HG03103 (cell line): Measurements from ENCODE around the gene LRRC46.

ENCODE experiments used
- ATAC-seq: cut with Tn5 transposase; IDR thresholded peaks from one replicate; pipeline ENCODE4 v1.9.1; 2021; ENCODE audit warnings: low read depth; ENCODE audit not compliant: unreplicated experiment

The LRRC46 gene

DNA sequence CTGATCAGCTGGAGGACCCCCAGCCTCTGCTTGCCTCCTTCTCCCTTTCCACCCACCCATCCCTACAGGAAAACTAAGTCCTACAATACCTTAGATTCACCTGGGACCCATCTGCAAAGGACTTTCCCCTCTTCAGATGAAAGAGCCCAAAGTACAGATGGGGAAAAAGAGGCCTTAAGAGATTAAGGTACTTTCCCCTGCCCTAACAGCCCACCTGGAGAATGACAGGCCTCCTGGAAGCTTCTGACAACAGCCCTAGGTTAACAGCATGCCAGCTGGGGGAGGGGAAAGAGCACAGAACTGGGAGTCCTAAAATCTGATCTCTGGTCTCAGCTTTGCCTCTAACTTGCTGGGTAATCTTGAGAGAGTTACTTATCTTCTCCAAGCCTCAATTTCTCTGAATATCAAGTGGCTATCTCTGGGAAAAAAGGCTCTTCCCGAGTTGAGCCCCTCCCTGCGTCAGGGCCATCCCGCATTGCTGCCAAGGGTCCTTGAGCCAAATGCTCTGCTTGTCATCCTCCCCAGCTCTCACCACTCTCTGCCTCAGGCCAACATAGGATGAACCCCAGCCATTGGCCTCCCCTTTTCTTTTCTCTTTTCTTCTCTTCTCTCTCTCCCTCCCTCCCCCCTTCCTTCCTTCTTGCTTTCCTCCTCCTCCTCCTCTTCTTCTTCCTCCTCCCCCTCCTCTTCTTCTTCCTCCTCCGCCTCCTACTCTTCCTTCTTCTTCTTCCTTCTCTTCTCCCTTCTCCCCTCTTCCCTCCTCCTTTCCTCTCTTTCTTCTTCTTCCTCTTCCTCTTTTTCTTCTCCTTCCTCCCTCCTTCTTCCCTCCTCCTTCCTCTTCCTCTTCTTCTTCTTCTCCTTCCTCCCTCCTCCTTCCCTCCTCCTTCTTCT is 42.0 kb downstream of the LRRC46 start:
- ATAC-seq, result no peak

DNA sequence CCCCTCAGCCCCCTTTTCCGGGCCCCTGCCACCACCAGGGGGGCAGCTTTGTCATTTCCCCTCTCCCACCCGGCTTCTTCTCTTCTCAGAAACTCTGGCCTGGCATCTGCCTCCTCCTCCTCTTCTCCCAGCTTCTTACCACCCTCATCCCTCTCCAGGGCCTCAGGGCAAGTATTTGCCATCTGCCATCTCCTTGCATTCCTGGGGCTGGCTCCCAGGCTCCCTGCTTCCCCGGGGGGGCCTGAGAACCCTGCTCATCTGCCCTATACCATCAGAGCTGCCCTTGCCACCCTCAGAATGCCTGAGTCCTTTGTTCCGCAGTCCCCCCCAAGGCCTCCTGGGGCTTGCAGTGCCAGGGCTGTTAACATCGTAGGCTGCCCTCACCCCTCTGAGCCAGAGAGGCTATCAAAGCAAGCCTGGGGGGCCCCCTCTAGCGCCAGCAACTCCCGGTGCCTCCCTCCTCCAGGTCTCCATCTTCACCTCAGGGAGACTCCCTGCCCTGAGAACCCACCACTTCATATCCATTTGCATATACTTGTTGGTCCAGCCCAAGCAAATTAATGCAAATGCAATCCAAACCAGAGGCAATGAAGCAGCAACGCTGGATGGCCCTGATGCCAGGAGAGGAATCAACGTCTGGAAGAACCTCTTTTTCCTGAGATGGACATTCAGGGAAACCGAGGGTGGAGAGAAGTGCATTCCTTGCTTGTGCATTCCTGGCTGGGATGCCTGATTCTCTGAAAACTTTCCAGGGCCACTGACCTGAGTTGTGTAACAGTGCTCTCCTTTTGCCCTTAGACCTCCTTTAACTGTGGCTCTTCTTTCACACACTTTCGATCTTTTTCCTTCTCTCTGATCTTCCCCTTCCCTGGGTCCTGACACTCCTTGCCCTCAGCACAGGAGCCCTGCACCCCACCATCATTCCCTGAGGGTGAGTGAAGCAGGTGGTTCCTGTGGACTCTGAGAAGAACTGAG is 43.8 kb downstream of the LRRC46 start:
- no peak for ATAC-seq

DNA sequence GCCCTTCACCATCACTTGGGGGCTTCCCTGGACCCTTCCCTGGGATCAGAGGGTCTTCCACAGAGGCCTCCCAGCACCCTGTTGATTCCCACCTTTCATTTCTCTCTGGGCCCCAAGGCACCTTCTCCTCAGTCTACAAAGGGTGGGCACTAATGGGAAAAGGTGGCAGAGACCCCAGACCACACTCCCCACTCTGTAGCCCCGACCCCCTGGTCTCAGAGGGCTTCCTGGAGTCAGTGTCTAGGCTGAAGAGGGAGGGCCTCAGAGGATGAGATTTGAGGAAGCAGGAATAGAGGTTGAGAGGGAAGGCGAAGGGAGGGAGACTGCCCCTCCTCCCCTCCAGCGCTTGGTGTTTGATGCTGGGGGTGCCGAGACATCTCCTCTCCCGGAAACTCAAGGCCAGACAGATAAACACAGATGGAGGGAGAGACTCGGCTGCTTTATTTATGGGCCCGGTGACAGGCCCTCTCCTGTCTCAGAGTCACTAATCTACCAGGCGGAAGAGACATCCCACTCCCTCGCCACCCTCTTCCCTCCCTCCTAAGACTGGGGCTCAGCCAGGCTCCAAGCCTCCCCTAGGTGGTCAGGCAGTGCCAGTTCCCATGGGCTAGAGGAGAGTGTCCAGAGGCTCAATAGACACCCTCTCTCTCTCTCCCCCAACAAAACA is 46.0 kb downstream of the LRRC46 start:
- ATAC-seq, result no peak

DNA sequence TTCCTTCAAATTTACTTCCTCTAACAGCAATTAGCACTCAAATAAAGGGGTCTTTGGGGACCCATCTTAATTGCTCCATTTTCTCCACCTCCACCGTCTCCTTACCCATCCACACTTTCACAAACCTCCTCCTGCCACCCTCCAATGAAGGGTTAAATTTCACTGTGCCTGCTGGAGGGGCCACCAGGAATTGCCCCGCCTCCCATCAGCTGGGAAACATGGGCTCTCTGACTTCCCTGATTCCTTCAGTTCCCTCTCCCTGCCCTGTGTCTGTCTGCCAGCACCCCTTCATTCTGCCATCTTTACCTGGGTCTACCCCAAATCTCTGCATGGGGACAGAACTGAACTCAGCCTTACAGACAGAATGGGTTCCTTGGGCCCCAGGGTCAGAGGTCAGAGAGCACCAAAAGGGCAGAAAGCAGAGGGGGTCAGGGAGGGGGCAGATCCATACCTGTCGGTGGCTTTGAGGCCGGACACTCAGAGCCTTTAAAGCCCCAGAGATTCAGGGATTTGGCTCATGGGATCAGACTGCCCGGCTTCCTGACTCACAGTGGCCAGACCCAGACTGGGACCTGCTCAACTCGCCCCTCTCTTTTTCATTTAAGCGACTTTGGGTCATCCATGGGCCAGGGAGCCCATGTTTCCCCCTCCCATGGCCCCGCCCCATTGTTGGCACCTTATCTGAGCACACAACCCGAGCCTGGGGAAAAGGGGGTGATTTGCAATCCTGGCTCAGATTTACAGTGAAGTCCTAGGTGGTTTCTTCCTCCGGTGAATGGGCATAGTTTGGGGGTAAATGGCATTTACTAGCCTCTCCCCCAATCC is 46.9 kb downstream of the LRRC46 start:
- ATAC-seq, result no peak

DNA sequence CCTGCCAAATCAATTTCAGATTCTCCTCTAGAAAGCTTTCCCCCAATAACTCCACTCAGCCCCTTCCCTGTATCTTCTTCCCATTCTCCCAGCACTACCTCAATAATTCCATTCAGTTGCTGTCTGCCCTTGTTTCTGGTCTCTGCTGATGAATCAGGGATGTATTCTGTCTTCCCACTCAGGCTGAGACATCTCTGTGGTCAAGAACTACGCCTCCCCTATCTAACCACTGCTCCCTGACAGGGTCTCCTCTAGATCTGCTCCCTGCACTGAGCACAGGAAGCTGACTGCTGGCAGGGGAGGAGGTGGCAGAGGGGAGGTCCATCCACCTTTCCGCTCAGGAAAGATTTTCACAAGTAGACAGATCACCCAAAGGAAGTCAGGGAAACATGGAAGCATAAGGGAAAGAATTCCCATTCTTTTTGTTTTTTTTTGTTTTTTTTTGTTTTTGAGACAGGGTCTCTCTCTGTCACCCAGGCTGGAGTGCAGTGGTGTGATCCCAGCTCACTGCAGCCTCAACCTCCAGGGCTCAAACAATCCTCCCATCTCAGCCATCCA is 47.6 kb downstream of the LRRC46 start:
- no peak for ATAC-seq

DNA sequence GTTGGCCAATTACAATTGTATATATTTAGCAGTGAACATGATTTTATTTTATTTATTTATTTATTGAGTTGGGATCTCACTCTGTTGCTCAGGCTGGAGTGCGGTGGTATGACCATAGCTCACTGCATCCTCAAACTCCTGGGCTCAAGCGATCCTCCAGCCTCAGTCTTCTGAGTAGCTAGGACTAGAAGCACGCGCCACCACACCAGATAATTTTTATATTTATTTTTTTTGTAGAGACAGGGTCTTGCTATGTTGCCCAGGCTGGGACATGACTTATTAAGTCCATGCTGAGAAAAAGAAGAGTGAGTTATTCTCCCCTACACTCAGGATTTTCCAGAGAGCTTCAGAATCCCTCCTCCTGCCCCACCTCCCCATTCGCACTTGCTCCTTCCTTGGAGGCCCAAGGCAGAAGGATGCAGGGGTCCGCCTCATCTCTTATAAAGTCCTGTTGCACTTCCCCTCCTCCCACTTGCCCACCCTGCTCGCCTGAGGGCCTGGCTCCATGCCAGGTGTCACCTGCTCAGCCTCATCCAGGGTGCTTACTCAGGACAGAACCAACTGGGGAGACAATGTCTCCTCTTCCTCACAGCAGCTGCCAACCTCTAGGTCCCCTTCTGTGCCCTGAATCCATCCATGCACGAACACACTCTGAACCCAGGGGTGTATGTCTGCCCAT is 48.4 kb downstream of the LRRC46 start:
- no peak for ATAC-seq

DNA sequence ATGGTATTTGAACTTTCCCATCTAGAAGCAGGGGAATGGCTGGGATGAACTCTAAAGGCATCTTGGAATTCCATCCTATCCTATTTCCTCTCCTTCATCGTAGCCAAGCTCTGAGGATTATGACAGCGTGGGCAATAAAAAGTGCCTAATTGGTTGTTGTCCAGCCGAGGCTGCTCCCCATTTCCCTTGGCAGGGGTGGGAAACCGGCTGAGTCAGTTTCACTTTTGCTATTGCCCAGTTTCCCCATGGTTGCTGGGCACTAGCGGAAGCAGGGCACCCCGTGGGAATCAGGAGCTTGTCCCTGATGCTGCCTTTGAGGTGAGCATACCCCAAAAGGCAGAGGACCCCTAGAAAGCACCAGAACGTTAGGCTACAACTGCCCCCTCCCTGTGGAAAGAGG is 50.8 kb downstream of the LRRC46 start:
- ATAC-seq, result no peak

DNA sequence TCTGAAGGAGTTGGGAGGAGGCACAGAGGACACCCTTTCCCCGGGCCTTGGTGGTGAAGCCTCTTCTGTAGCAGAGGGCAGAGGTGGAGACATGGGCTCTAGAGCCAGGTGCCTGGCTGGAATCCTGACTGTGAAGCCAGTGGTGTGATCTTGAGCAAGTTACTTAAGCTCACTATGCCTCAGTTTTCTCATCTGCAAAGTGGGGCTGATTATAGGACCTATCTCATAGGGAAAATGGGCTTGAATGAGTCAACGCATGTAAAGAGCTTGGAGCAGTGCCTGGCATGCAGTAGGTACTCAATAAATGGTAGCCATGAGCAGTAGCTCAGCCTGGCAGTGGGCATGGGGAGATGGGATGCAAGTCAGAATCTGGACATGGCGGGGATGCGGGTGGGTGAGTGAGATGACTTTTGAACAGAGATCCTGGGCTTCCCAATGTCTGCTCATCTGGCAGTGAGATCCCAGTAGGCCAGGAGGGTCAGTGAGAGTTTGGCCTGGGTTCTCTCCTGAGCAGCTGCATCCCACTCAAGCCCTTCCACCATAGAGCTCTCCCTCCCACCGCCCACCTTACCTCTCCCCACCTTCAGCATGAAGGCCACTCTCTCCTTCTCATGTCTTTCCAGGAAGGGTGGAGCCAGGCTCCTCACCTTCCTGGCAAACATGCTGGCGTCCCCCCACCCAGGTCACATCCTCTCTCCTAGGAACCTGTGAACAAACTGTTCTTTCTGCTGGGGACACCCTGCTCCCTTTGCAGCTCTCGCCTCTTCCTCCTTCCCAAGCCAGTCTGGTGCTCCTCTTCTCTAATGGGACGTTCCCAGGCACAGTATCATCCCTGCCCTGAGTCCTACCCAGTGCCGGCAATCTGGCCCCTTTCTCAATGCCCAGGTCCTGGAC is 51.5 kb downstream of the LRRC46 start:
- ATAC-seq, result no peak

DNA sequence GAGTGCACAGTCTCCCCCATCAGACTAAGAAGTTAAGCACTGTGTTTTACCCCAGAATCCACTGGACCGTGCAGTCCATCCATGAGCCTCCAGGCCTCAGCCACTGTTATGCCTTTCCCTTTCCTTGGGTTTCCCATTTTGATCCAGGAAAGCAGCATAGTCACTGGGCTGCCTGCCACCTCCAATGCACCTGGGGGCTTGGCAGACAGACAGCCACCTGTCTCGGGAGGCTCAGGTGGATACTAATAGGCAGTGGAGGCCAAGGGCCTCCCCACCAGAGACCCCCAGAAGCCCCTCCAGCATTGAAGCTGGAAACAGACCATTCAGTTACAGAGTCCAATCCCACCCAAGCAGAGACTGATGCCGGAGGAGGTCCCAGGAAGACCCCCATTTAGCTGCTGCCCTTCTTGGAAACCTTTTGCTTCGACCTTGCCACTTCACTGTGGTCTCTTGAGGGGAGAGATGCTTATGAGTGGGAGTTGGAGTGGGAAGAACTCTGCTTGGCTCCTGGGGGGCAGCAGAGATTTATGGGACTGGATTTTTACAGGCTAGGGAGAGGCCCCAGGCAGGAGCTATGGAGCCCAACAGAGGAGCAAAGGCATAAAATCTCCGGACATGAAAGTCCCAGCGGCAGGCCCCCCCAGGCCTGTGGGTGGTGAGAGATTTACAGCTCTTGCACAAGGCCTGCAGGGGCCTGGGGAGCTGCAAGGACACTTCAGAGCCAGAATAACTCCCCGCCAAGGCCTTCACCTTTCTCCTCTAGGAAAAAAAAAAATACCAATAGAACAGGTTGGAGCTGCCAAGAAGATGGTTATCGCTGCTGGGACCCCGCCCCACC is 52.3 kb downstream of the LRRC46 start:
- no peak for ATAC-seq

DNA sequence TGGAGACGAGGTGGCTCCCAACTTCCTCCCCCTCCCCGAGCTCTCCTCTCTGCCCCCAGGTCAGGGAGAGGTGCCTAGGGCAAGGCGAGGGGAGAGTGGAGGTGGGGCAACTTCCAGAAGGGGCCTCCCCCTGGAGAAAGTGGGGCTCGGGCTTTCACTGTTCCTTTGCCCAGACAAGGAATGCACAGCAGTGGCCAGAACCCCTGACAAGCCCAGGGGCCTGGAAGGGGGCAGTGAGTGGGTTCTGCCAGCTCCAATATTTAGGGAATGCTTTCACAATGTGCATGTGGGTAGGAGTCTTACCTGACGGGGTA is 52.9 kb downstream of the LRRC46 start:
- no peak for ATAC-seq

DNA sequence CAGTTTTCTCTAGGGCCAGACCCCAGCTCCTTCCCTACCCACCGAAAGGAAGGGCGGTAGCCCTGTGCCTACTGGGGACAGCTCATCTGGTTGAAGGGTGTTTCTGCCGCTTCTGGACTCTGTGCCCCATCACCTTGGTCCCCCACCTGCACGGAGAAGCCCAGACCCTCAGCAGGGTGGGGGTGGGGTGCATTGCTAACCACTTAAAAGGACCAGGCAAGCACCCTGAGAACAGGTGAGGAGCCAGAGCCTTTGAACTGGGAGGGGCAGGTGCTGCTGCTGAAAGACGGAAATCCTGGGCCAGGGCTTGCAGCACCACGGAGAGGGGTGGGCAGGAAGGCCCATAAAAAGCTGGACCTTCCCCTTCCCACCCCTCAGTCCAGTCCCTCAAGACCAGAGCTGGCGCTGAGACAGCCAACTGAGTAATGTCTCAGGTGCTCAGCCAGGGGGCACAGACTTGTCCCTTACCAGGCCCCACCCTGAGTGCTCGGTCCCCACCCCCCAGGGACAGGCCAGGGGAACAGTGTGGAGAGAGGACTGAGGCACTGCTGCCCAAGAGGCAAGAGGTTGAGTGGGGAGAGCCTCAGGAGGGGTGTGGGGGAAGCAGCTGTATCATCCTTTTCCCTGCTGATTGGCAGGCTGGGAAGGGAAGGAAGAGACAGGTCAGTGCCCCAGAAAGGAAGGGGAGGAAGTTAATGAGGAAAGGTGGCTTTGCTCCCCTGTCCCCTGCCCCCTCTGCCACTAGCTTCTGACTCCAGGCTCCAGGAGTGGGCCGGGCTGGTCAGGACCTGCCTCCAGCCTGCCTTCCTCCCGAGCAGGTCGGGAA is 53.6 kb downstream of the LRRC46 start:
- no peak for ATAC-seq
